Subcutaneous adipose tissue (tissue), 4 donors: Measurements from ENCODE around the gene BSCL2. TPM values are rescaled to one million over a fixed set of nuclear protein-coding genes. Genes with fewer than 3 reads are reported as not detected.

Experiments used
- total RNA-seq, 4 donors: library from RNA; depleted of rRNA; stranded (reverse); fragments of >200 nt; gene quantifications; one replicate each; pipeline ENCODE4 v1.1.0, GENCODE V29; 2016
- TF ChIP-seq, protein P1 (sequence below): fragments of 450-650 bp; IDR thresholded peaks from one replicate; pipeline ENCODE4 v1.5.1; 2016; ENCODE audit warnings: low read depth, mild to moderate bottlenecking, control low read depth, antibody characterized with exemption, moderate library complexity

The BSCL2 gene
- total RNA-seq, 4 donors from 2014 or later, result 44.5 to 106 (median 48.4) TPM

DNA sequence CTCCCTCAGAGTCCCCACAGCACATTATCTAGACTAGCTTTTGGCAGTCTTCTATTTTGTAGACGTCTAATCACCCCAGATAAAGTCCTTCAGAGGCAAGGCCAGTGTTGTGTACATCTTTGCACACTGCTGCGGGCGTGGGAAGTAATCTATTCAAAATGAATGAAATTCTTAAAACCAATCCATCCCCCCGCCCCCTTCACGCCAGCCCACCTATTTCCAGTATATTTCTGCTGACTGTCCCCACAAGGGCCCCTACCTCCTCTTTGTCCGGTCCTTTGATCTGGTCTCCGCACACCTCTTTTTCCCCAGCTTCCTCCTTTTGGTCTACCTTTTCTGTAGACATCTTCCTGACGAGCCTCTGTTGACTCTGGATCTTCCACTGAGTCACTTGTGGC is 375 bp downstream of the BSCL2 start:
- TF ChIP-seq, protein P1, sequence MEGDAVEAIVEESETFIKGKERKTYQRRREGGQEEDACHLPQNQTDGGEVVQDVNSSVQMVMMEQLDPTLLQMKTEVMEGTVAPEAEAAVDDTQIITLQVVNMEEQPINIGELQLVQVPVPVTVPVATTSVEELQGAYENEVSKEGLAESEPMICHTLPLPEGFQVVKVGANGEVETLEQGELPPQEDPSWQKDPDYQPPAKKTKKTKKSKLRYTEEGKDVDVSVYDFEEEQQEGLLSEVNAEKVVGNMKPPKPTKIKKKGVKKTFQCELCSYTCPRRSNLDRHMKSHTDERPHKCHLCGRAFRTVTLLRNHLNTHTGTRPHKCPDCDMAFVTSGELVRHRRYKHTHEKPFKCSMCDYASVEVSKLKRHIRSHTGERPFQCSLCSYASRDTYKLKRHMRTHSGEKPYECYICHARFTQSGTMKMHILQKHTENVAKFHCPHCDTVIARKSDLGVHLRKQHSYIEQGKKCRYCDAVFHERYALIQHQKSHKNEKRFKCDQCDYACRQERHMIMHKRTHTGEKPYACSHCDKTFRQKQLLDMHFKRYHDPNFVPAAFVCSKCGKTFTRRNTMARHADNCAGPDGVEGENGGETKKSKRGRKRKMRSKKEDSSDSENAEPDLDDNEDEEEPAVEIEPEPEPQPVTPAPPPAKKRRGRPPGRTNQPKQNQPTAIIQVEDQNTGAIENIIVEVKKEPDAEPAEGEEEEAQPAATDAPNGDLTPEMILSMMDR, result no peak

GRCh38 chr11:62705880-62706849 is 1.1 kb downstream of the BSCL2 start:
- TF ChIP-seq, protein P1, result no peak

- TF ChIP-seq, protein P1, result no peak
Measured at GRCh38 chr11:62705413-62705812, 1.8 kb downstream of the BSCL2 start.

- TF ChIP-seq, protein P1, result no peak
Measured at GRCh38 chr11:62702246-62702645, 5.0 kb downstream of the BSCL2 start.

DNA sequence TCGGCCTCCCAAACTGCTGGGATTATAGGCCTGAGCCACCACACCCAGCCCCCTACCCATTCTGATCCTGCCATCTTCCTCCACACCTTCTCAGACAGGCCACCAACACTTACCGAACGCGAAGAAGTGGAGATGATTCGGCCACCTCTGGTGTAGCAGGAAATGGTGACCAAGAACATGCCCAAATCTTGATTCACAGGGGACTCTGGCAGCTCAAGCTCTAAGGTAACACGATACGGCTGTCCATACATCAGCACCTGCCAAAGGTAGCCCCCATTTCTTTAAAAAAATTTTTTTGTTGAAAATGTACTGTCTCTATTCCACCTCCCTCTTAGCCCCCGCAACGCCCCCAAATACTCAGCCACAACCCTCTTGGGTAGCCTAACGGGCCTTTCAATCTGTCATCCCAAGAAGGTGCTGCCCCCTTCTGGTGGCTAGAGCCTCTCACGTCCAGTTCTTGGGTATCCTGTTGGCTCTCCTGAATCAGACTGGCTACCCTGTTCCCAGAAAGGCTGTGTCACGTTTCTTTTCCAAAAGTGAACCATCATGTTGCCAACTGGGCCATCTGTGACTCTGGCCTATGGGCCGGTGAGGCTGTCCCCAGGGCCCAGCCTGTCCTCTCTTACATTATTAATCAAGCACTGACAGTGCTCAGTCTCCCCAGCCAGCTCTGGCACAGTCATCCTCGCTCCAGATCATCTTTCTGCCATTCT is 12.6 kb downstream of the BSCL2 start:
- TF ChIP-seq, protein P1, result no peak

GRCh38 chr11:62689421-62690183 is 17.6 kb downstream of the BSCL2 start, which contains the start of gene LRRN4CL:
Gene LRRN4CL, minus strand, starts transcription at chr11:62689530. Its CDS starts 1,022 bp downstream, at chr11:62688508.
- TF ChIP-seq, protein P1, result no peak

DNA sequence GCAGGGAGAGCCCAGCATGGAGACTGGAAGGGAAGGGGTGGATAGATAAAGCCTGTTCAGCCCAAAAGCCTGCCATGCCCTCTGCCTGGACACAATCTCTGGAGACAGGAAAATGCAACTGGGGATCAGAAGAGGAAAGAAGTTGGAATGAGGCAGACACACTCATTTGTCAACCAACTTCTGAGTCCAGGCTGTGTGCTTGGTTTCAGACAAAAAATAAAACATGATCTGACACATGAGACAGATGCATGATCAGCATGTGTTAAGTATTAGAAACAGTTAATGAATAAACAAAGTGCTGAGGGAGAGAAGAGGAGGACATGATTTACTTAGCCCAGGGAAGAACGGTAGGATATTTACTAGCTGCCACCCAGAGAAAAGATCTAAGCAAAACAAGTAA is 18.7 kb downstream of the BSCL2 start:
- TF ChIP-seq, protein P1, result no peak
